GM23248 (cell line): ENCODE measurements around the gene TXNDC15. TPM values are rescaled to one million over a fixed set of nuclear protein-coding genes. Genes with fewer than 3 reads are reported as not detected.
"Not testable (repeated sequence)": the region's sequence is repeated elsewhere in the genome, so short reads cannot be mapped to it uniquely, and the experiment has no call there.

Experiments used
- DNase-seq: peaks from one replicate; pipeline ENCODE4 v3.0.0-alpha.2; 2015
- H2AFZ ChIP-seq: fragments of 200-600 bp; sonication (generic); 2 replicates; pipeline ENCODE4 v1.6.1; 2016; ENCODE audit warnings: antibody characterized with exemption
- H3F3A ChIP-seq: fragments of 200-600 bp; sonication (generic); 2 replicates; pipeline ENCODE4 v1.6.1; 2016; ENCODE audit warnings: mild to moderate bottlenecking, antibody characterized with exemption, mixed run types; ENCODE audit not compliant: insufficient read depth
- H3K27ac ChIP-seq: fragments of 200-600 bp; sonication (generic); 2 replicates; pipeline ENCODE4 v1.5.1; 2016; ENCODE audit warnings: mild to moderate bottlenecking
- H3K27me3 ChIP-seq: fragments of 200-600 bp; sonication (generic); replicated peaks from 2 replicates; pipeline ENCODE4 v1.6.1; 2016; ENCODE audit warnings: mild to moderate bottlenecking; ENCODE audit not compliant: insufficient read depth
- H3K36me3 ChIP-seq: fragments of 200-600 bp; sonication (generic); 2 replicates; pipeline ENCODE4 v1.6.1; 2016; ENCODE audit warnings: low read depth, mild to moderate bottlenecking
- H3K4me1 ChIP-seq: fragments of 200-600 bp; sonication (generic); 2 replicates; pipeline ENCODE4 v1.6.1; 2016; ENCODE audit warnings: mild to moderate bottlenecking; ENCODE audit not compliant: insufficient read depth
- H3K4me2 ChIP-seq: fragments of 200-600 bp; sonication (generic); one replicate; pipeline ENCODE4 v1.6.1; 2016; ENCODE audit warnings: mild to moderate bottlenecking; ENCODE audit not compliant: unreplicated experiment
- H3K4me3 ChIP-seq: fragments of 200-600 bp; sonication (generic); 2 replicates; pipeline ENCODE4 v1.5.1; 2016; ENCODE audit warnings: mild to moderate bottlenecking
- H3K79me2 ChIP-seq: fragments of 200-600 bp; sonication (generic); 2 replicates; pipeline ENCODE4 v1.6.1; 2016; ENCODE audit warnings: mild to moderate bottlenecking; ENCODE audit not compliant: insufficient read depth
- H3K9ac ChIP-seq: fragments of 200-600 bp; sonication (generic); 2 replicates; pipeline ENCODE4 v1.6.1; 2016; ENCODE audit warnings: mild to moderate bottlenecking
- H3K9me2 ChIP-seq: fragments of 200-600 bp; sonication (generic); 2 replicates; pipeline ENCODE4 v1.6.1; 2016; ENCODE audit warnings: mixed run types, mild to moderate bottlenecking, moderate library complexity; ENCODE audit not compliant: insufficient read depth
- H3K9me3 ChIP-seq: fragments of 200-600 bp; sonication (generic); one replicate; pipeline ENCODE4 v1.6.1; 2017; ENCODE audit warnings: low read depth
- H4K20me1 ChIP-seq: fragments of 200-600 bp; sonication (generic); 2 replicates; pipeline ENCODE4 v1.6.0; 2016; ENCODE audit not compliant: insufficient read depth
- EZH2 ChIP-seq: fragments of 200-600 bp; sonication (generic); IDR thresholded peaks from 2 replicates; pipeline ENCODE4 v1.6.1; 2018; ENCODE audit warnings: antibody characterized with exemption, mild to moderate bottlenecking; ENCODE audit not compliant: insufficient read depth, poor library complexity, severe bottlenecking
- EZH2phosphoT487 ChIP-seq: fragments of 200-600 bp; sonication (generic); IDR thresholded peaks from 2 replicates; pipeline ENCODE4 v1.6.1; 2018; ENCODE audit warnings: antibody characterized with exemption, moderate library complexity, mild to moderate bottlenecking, low read depth; ENCODE audit not compliant: insufficient read depth
- WGBS, 2 experiments: methylation state at CpG; one replicate each; pipeline ENCODE4 v1.1.6; 2015 to 2017; ENCODE audit warnings: low lambda C conversion rate in 2 of 2, low coverage in 1 of 2; ENCODE audit errors: missing lambda C conversion rate in 2 of 2; 5-methylcytosine and 5-hydroxymethylcytosine counted together
- in situ Hi-C: fragments of 300-500 bp; cut with MboI; formaldehyde crosslinking; loops from 2 replicates; pipeline ENCODE4 v1.15.0; 2020
- polyA plus RNA-seq: library from polyadenylated mRNA; unstranded; fragments of >200 nt; fragmentation: Nextera tagmentation; extraction: Ambion mirVana; gene quantifications from 2 replicates; pipeline ENCODE4 v1.2.1, GENCODE V29; 2016
- total RNA-seq: library from RNA; depleted of rRNA; stranded (reverse); fragments of >200 nt; shearing (Covaris generic); gene quantifications from 2 replicates; pipeline ENCODE4 v1.2.3, GENCODE V29; 2014

TXNDC15 gene
- total and polyA plus RNA-seq, 2 experiments from 2014 or later, result 102 to 170 TPM

GRCh38 chr5:134879456-134879855 is 5.3 kb downstream of the TXNDC15 start:
- no peak for DNase-seq
- no peak for TF ChIP-seq EZH2
- TF ChIP-seq EZH2phosphoT487, result no peak

DNA sequence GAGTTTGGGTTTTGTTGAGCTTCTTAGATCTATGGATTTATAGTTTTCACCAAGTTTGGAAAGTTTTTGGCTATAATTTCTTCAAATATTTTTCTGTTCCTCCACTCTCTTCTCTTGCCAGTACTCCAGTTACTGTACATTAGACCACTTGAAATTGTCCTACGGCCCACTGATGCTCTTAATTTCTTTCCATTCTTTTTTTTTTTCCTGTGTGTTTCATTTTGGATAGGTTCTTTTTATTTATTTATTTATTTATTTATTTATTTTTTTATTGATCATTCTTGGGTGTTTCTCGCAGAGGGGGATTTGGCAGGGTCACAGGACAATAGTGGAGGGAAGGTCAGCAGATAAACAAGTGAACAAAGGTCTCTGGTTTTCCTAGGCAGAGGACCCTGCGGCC is 6.8 kb downstream of the TXNDC15 start:
- H3F3A ChIP-seq, H3K9ac ChIP-seq, H4K20me1 ChIP-seq, in situ Hi-C loops, H3K27ac ChIP-seq, H3K27me3 ChIP-seq, H3K36me3 ChIP-seq, H3K4me2 ChIP-seq, H2AFZ ChIP-seq, DNase-seq, H3K9me2 ChIP-seq, H3K4me1 ChIP-seq, H3K9me3 ChIP-seq, H3K4me3 ChIP-seq: not testable (repeated sequence)
- whole genome bisulfite sequencing, 2 experiments, result 97 to 100% methylated on average over 2 of the region's 3 CpGs
- peaks cover 85% of the 10 kb centered on the region for H3K79me2 ChIP-seq

More at GRCh38 chr5:134879456-134879855, 5.3 kb downstream of the TXNDC15 start:
- H3K9ac ChIP-seq, result no peak overlapping the region
- H3K36me3 ChIP-seq, result no peaks in the 10 kb centered on the region
- no peak overlapping the region for H3K4me2 ChIP-seq
- H3K9me3 ChIP-seq, result no peaks in the 10 kb centered on the region
- WGBS, 2 experiments, result 44 to 47% methylated on average over 3 of the region's 3 CpGs
- no peaks in the 10 kb centered on the region for H4K20me1 ChIP-seq
- no peak overlapping the region for H3K4me3 ChIP-seq
- in situ Hi-C loops, result no loop called here
- peaks cover 8% of the 10 kb centered on the region; the same call in 1 of the 2 replicates for H3K4me1 ChIP-seq
- peaks cover 77% of the 10 kb centered on the region for H3K79me2 ChIP-seq
- no peak overlapping the region for H3K27ac ChIP-seq
- H2AFZ ChIP-seq, result no peak overlapping the region
- H3K27me3 ChIP-seq, result no peaks in the 10 kb centered on the region
- H3F3A ChIP-seq, result peaks cover 21% of the 10 kb centered on the region
- no peaks in the 10 kb centered on the region for H3K9me2 ChIP-seq

- H2AFZ ChIP-seq, H3K9ac ChIP-seq, H3K4me3 ChIP-seq, H3K4me1 ChIP-seq, H3F3A ChIP-seq, DNase-seq, H3K27me3 ChIP-seq, in situ Hi-C loops, H3K4me2 ChIP-seq, H3K9me3 ChIP-seq, H3K27ac ChIP-seq, H4K20me1 ChIP-seq, H3K9me2 ChIP-seq, H3K36me3 ChIP-seq: not testable (repeated sequence)
- peaks cover 85% of the 10 kb centered on the region for H3K79me2 ChIP-seq
- 87% methylated on average over 19 of the region's 30 CpGs; no CpG with 5 or more reads in 1 of the 2 experiments for WGBS, 2 experiments
These were observed 7.5 kb downstream of the TXNDC15 start for GRCh38 chr5:134881711-134882110.

DNA sequence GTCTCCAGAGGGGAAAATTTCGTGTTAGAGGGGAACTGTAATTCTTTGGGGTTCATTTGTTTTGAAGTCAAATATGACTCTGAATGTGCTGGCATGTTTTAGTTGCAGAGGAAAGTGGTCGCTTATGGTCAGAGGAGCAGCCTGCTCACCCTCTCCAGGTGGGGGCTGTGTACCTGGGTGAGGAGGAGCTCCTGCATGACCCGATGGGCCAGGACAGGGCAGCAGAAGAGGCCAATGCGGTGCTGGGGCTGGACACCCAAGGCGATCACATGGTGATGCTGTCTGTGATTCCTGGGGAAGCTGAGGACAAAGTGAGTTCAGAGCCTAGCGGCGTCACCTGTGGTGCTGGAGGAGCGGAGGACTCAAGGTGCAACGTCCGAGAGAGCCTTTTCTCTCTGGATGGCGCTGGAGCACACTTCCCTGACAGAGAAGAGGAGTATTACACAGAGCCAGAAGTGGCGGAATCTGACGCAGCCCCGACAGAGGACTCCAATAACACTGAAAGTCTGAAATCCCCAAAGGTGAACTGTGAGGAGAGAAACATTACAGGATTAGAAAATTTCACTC is 13.5 kb downstream of the TXNDC15 start:
- 88 to 92% methylated on average over 14 of the region's 14 CpGs for WGBS, 2 experiments
- no peak overlapping the region for H2AFZ ChIP-seq
- no peak overlapping the region for H3K9ac ChIP-seq
- no peak for DNase-seq
- H3K9me3 ChIP-seq, result no peaks in the 10 kb centered on the region
- H3K4me2 ChIP-seq, result no peak overlapping the region
- no peaks in the 10 kb centered on the region for H3K4me1 ChIP-seq
- no peaks in the 10 kb centered on the region; the same call in 1 of the 2 replicates for H3K36me3 ChIP-seq
- no peak overlapping the region for H3K4me3 ChIP-seq
- H3F3A ChIP-seq, result no peaks in the 10 kb centered on the region
- no peaks in the 10 kb centered on the region for H3K9me2 ChIP-seq
- in situ Hi-C loops, result no loop called here
- no peaks in the 10 kb centered on the region for H3K27me3 ChIP-seq
- TF ChIP-seq EZH2 (no peak), EZH2phosphoT487 (no peak)
- no peak overlapping the region for H3K27ac ChIP-seq
- peaks cover 94% of the 10 kb centered on the region for H3K79me2 ChIP-seq
- H4K20me1 ChIP-seq, result no peaks in the 10 kb centered on the region

GRCh38 chr5:134889335-134889734 is 15.2 kb downstream of the TXNDC15 start:
- TF ChIP-seq EZH2 (no peak), EZH2phosphoT487 (no peak)
- H3K9me3 ChIP-seq, result no peaks in the 10 kb centered on the region
- H3K79me2 ChIP-seq, result peaks cover 80% of the 10 kb centered on the region
- H3K27me3 ChIP-seq, result no peaks in the 10 kb centered on the region
- no peaks in the 10 kb centered on the region for H4K20me1 ChIP-seq
- H3K4me1 ChIP-seq, result no peaks in the 10 kb centered on the region
- no peak for DNase-seq
- H2AFZ ChIP-seq, result no peak overlapping the region
- no peaks in the 10 kb centered on the region for H3K9me2 ChIP-seq
- H3K4me3 ChIP-seq, result no peak overlapping the region
- WGBS, 2 experiments, result 93 to 95% methylated on average over 8 of the region's 8 CpGs
- no peaks in the 10 kb centered on the region for H3F3A ChIP-seq
- H3K9ac ChIP-seq, result no peak overlapping the region
- no peak overlapping the region for H3K27ac ChIP-seq
- peaks cover under 1% of the 10 kb centered on the region; the same call in 1 of the 2 replicates for H3K36me3 ChIP-seq
- in situ Hi-C loops, result no loop called here
- H3K4me2 ChIP-seq, result no peak overlapping the region
